Immature natural killer cell (primary cell): ENCODE measurements around the gene CALHM2. TPM values are rescaled to one million over a fixed set of nuclear protein-coding genes. Genes with fewer than 3 reads are reported as not detected.

ENCODE experiments used
- DNase-seq, 3 donors: peaks; one replicate each; pipeline ENCODE4 v3.0.0; 2022; ENCODE audit warnings: mixed read lengths in 1 of 3
- H3K27ac Mint-ChIP-seq, 6 donors: one replicate each; pipeline ENCODE4 v1.8.0; 2020; ENCODE audit warnings: mixed read lengths in 6 of 6, mild to moderate bottlenecking in 5 of 6, inconsistent platforms in 4 of 6, moderate library complexity in 3 of 6
- H3K27me3 Mint-ChIP-seq, 3 donors: one replicate each; pipeline ENCODE4 v1.8.0; 2020 to 2021; ENCODE audit warnings: low read depth in 3 of 3, mild to moderate bottlenecking in 3 of 3, mixed read lengths in 3 of 3, moderate library complexity in 3 of 3, inconsistent platforms in 1 of 3
- H3K36me3 Mint-ChIP-seq, 3 donors: one replicate each; pipeline ENCODE4 v1.8.0; 2020; ENCODE audit warnings: mixed read lengths in 3 of 3, inconsistent platforms in 2 of 3, mild to moderate bottlenecking in 2 of 3
- H3K4me1 Mint-ChIP-seq, 2 donors: one replicate each; pipeline ENCODE4 v1.8.0; 2020; ENCODE audit warnings: inconsistent platforms in 2 of 2, mild to moderate bottlenecking in 2 of 2, mixed read lengths in 2 of 2, moderate library complexity in 1 of 2
- H3K4me3 Mint-ChIP-seq, 5 donors: one replicate each; pipeline ENCODE4 v1.8.0; 2020; ENCODE audit warnings: mild to moderate bottlenecking in 5 of 5, mixed read lengths in 5 of 5, inconsistent platforms in 3 of 5, moderate library complexity in 3 of 5
- H3K9me3 Mint-ChIP-seq, 6 donors: one replicate each; pipeline ENCODE4 v1.8.0; 2020; ENCODE audit warnings: mild to moderate bottlenecking in 6 of 6, mixed read lengths in 6 of 6, inconsistent platforms in 4 of 6, moderate library complexity in 3 of 6
- polyA plus RNA-seq, 3 donors: library from polyadenylated mRNA; unstranded; fragments of 300-500 nt; fragmentation: Illumina TruSeq; gene quantifications; one replicate each; pipeline ENCODE4 v1.2.3, GENCODE V29; 2021

The CALHM2 gene
- polyA plus RNA-seq, 3 donors from 2014 or later: 43.3 to 125 (median 72.6) TPM

DNA sequence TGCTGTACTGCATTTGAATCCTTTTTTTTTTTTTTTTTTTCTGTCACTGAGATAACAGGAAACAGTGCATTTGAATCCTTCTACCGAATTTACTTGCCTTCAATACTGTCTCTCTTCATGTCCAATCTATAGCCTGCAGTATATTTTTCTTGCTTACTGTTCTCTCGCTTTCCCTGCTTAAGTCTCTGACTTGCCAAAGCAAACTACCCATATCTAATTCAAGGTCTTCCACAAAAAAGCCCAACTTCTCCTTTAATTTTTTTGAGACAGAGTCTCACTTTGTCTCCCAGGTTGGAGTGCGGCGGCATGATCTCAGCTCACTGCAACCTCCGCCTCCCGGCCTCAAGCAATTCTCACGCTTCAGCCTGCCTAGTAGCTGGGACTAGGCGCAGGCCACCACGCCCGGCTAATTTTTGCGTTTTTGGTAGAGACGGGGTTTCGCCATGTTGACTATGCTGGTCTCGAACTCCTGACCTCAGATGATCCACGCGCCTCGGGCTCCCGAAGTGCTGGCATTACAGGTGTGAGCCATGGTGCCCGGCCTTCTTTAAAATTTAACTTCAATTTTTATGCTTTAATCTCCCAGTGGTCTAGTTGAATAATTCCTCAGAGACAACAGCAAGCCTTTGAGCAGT is 54.9 kb downstream of the CALHM2 start:
- Mint-ChIP-seq H3K36me3 (peaks cover 8 to 21% (median 9%) of the 10 kb centered on the region in 3 donors), H3K9me3 (no peaks in the 10 kb centered on the region), H3K27ac (peak overlapping the region; percentile 93 to 97 (median 95)), H3K4me3 (peak overlapping the region; percentile 91 to 100 (median 99)), H3K27me3 (peaks cover 0 to 7% (median 4%) of the 10 kb centered on the region in 3 donors), H3K4me1 (peaks cover 46 to 59% of the 10 kb centered on the region in 2 donors)
- DNase-seq: no peak

- H3K27ac Mint-ChIP-seq: peak overlapping the region; percentile 93 to 97 (median 95)
- H3K36me3 Mint-ChIP-seq: peaks cover 8 to 21% (median 9%) of the 10 kb centered on the region in 3 donors
- DNase-seq: no peak
- H3K4me3 Mint-ChIP-seq: peak overlapping the region; percentile 91 to 100 (median 99)
- peaks cover 0 to 7% (median 4%) of the 10 kb centered on the region in 3 donors for H3K27me3 Mint-ChIP-seq
- H3K4me1 Mint-ChIP-seq: peaks cover 46 to 60% of the 10 kb centered on the region in 2 donors
- H3K9me3 Mint-ChIP-seq: no peaks in the 10 kb centered on the region
Observed at GRCh38 chr10:103396789-103397087, 55.4 kb downstream of the CALHM2 start.

Other genes with a start within 250 kb of the CALHM2 start
- gene RPEL1, start 206.5 kb downstream of the CALHM2 start, polyA plus RNA-seq: not detected
- not detected for gene INA, start 175.2 kb downstream of the CALHM2 start, polyA plus RNA-seq
- gene PCGF6, start 101.2 kb downstream of the CALHM2 start, polyA plus RNA-seq: 10 to 100 TPM in 1 of 3 donors, 1 to 10 TPM in 2; 7.5 to 11.6 (median 9.1) TPM
- gene TAF5, start 84.4 kb downstream of the CALHM2 start, polyA plus RNA-seq: 1 to 10 TPM; 2.1 to 3.1 (median 2.8) TPM
- gene ATP5MK, start 55.9 kb downstream of the CALHM2 start, polyA plus RNA-seq: 100 to 1,000 TPM; 420 to 588 (median 479) TPM
- 10 to 100 TPM in 1 of 3 donors, 1 to 10 TPM in 1, under 1 TPM in 1; 0.67 to 12.0 (median 6.6) TPM for gene PDCD11, start 55.7 kb downstream of the CALHM2 start, polyA plus RNA-seq
- gene CALHM1, start 6.5 kb upstream of the CALHM2 start, polyA plus RNA-seq: under 1 TPM in 2 of 3 donors, not detected in 1; 0.56 to 0.91 TPM
- gene CALHM3, start 26.9 kb upstream of the CALHM2 start, polyA plus RNA-seq: not detected
- under 1 TPM in 2 of 3 donors, not detected in 1; 0.07 to 0.35 TPM for gene NEURL1, start 41.3 kb upstream of the CALHM2 start, polyA plus RNA-seq